HepG2 (cell line): ENCODE results near the gene CCDC38. TPM values are rescaled to one million over a fixed set of nuclear protein-coding genes. Genes with fewer than 3 reads are reported as not detected.

ENCODE experiments used
- ATAC-seq: fragments of 200-7000 bp; cut with Tn5 transposase; 3 replicates; pipeline ENCODE4 v1.9.1; 2020; ENCODE audit warnings: mild to moderate bottlenecking, moderate library complexity
- BruUV-seq: library from RNA; stranded (reverse); fragments of 400-500 nt; replicated peaks from 2 replicates; lab custom pipeline; 2021; lab: Mats Ljungman, UMichigan
- CTCF ChIA-PET: fragments of 300-600 bp; formaldehyde crosslinking; extraction: SDS; loops from one replicate; lab custom pipeline; 2021; ENCODE audit warnings: low total read pairs, inconsistent platforms, low intra/inter-chr PET ratio; lab: Yijun Ruan, JAX
- POLR2A ChIA-PET: fragments of 350-600 bp; sonication (Branson Sonifier 250); formaldehyde crosslinking; loops from one replicate; lab custom pipeline; 2020; ENCODE audit warnings: antibody characterized with exemption, inconsistent platforms; lab: Yijun Ruan, JAX
- DNase-seq: peaks from one replicate; pipeline ENCODE4 v3.0.0-alpha.2; 2015; ENCODE audit warnings: low spot score
- FAIRE-seq: peaks from 3 replicates; lab custom pipeline; 2011; peaks lifted over from hg19 to GRCh38; lab: Jason Lieb, UNC
- H2AFZ ChIP-seq: one replicate; pipeline ENCODE4 v1.6.1; 2011; ENCODE audit warnings: low read length, inconsistent platforms
- H3K27ac ChIP-seq: fragments of 300-600 bp; 3 replicates; pipeline ENCODE4 v1.8.0; 2011; ENCODE audit warnings: mixed run types, mild to moderate bottlenecking, mixed read lengths, low read length, inconsistent platforms; ENCODE audit not compliant: insufficient read depth; ENCODE audit errors: extremely low read length
- H3K27me3 ChIP-seq, 2 experiments: fragments of 200-600 bp in 1 of 2; 2 replicates in 1 of 2; 3 replicates in 1 of 2; pipeline versions ENCODE4 v1.6.0 to v1.8.0; 2011; ENCODE audit warnings: low read length in 2 of 2, mild to moderate bottlenecking in 2 of 2, moderate library complexity in 2 of 2, inconsistent platforms in 1 of 2; ENCODE audit not compliant: insufficient read depth in 2 of 2, control insufficient read depth in 1 of 2
- H3K36me3 ChIP-seq, 2 experiments: fragments of 200-600 bp in 1 of 2; replicated peaks in 1 of 2; 2 replicates in 1 of 2; 3 replicates in 1 of 2; pipeline versions ENCODE4 v1.5.1 to v1.8.0; 2011; ENCODE audit warnings: low read length in 2 of 2, inconsistent platforms in 1 of 2; ENCODE audit not compliant: insufficient read depth in 2 of 2, control insufficient read depth in 1 of 2
- H3K4me1 ChIP-seq: 2 replicates; pipeline ENCODE4 v1.5.1; 2012; ENCODE audit warnings: low read length, inconsistent platforms; ENCODE audit not compliant: insufficient read depth
- H3K4me2 ChIP-seq: 2 replicates; pipeline ENCODE4 v1.6.0; 2011; ENCODE audit warnings: low read depth, low read length, inconsistent platforms
- H3K4me3 ChIP-seq, 3 experiments: fragments of 200-600 bp in 1 of 3; sonication (generic), shearing (Covaris generic) in 1 of 3; replicated peaks in 1 of 3; 2 replicates each; pipeline ENCODE4 v1.5.1; 2011 to 2016; ENCODE audit warnings: low read length in 3 of 3, inconsistent platforms in 2 of 3, low read depth in 2 of 3, mild to moderate bottlenecking in 2 of 3, control low read depth in 1 of 3, mixed read lengths in 1 of 3; ENCODE audit not compliant: insufficient read depth in 1 of 3
- H3K79me2 ChIP-seq: one replicate; pipeline ENCODE4 v1.6.1; 2011; ENCODE audit warnings: low read length, inconsistent platforms; ENCODE audit not compliant: insufficient read depth
- H3K9ac ChIP-seq: 2 replicates; pipeline ENCODE4 v1.6.0; 2011; ENCODE audit warnings: mild to moderate bottlenecking, low read depth, low read length, inconsistent platforms; ENCODE audit not compliant: insufficient read depth
- H3K9me3 ChIP-seq: 2 replicates; pipeline ENCODE4 v1.5.1; 2012; ENCODE audit warnings: mild to moderate bottlenecking, low read length
- H4K20me1 ChIP-seq: 2 replicates; pipeline ENCODE4 v1.6.0; 2011; ENCODE audit warnings: inconsistent platforms, mild to moderate bottlenecking, low read length, moderate library complexity; ENCODE audit not compliant: insufficient read depth
- CCDC6 ChIP-seq: sonication (generic); formaldehyde crosslinking; IDR thresholded peaks from 2 replicates; pipeline ENCODE4 v1.8.1; 2022; ENCODE audit warnings: mild to moderate bottlenecking, missing genetic modification reagents, moderate library complexity
- MTA1 ChIP-seq: sonication (generic); formaldehyde crosslinking; IDR thresholded peaks from 2 replicates; pipeline ENCODE4 v1.4.0; 2020; ENCODE audit warnings: missing genetic modification reagents, mild to moderate bottlenecking, borderline replicate concordance
- NR2F2 ChIP-seq: IDR thresholded peaks from 2 replicates; pipeline ENCODE4 v1.6.1; 2012; ENCODE audit warnings: low read depth, inconsistent platforms, borderline replicate concordance
- TRIM24 ChIP-seq: sonication (generic); formaldehyde crosslinking; IDR thresholded peaks from 2 replicates; pipeline ENCODE4 v1.8.0; 2022; ENCODE audit warnings: mild to moderate bottlenecking, missing genetic modification reagents
- ZIK1 ChIP-seq: sonication (generic); formaldehyde crosslinking; IDR thresholded peaks from 2 replicates; pipeline ENCODE4 v1.5.0; 2020; ENCODE audit warnings: mild to moderate bottlenecking, low read depth, missing genetic modification reagents, borderline replicate concordance
- ZNF709 ChIP-seq: sonication (generic); formaldehyde crosslinking; IDR thresholded peaks from 2 replicates; pipeline ENCODE4 v1.5.0; 2020; ENCODE audit warnings: mild to moderate bottlenecking, missing genetic modification reagents
- WGBS: methylation state at CpG from one replicate; pipeline ENCODE4 v1.1.6; 2017; ENCODE audit warnings: low lambda C conversion rate; 5-methylcytosine and 5-hydroxymethylcytosine counted together
- in situ Hi-C: cut with HindIII; loops from 2 replicates; pipeline ENCODE4 v1.10.0; 2017; ENCODE audit warnings: low pct_unique_long_range_greater_than_20kb; ENCODE audit not compliant: extremely low pct_ligation_motif_present
- intact Hi-C: fragments of 100-400 bp; cut with micrococcal nuclease; formaldehyde crosslinking; loops from one replicate; pipeline ENCODE4 v1.10.0; 2022; ENCODE audit not compliant: unreplicated experiment
- polyA plus RNA-seq, 8 experiments: library from polyadenylated mRNA; depleted of rRNA in 3 of 8; stranded (reverse) in 7 of 8; unstranded in 1 of 8; fragments of >200 nt; fragmentation: Illumina TruSeq in 4 of 8; extraction: Trizol in 4 of 8; gene quantifications; 2 replicates each; pipeline versions ENCODE4 v1.2.1 to v1.2.3, GENCODE V29; 2011 to 2016; ENCODE audit warnings: low read depth in 4 of 8, missing spikeins in 1 of 8, mixed read lengths in 1 of 8; ENCODE audit not compliant: insufficient read depth in 1 of 8
- total RNA-seq, 5 experiments: library from RNA; depleted of rRNA; stranded (reverse); fragments of >200 nt; fragmentation: Illumina TruSeq; extraction: Trizol; gene quantifications; 2 replicates each; pipeline ENCODE4 v1.2.3, GENCODE V29; 2016; ENCODE audit warnings: low read depth in 1 of 5
- TF ChIP-seq, protein P1 (sequence below): IDR thresholded peaks from 2 replicates; pipeline ENCODE4 v1.6.1; 2016; ENCODE audit warnings: missing compliant biosample characterization, missing genetic modification reagents, borderline replicate concordance
- TF ChIP-seq, protein P2 (sequence below): sonication (generic); formaldehyde crosslinking; IDR thresholded peaks from 2 replicates; pipeline ENCODE4 v1.4.0; 2020; ENCODE audit warnings: missing genetic modification reagents, mild to moderate bottlenecking, borderline replicate concordance

The CCDC38 gene
- total and polyA plus RNA-seq, 2 of the 13 experiments (the other 11 are each of a cell fraction or from before 2014, with no cell fraction given), result 0.24 to 0.32 TPM

DNA sequence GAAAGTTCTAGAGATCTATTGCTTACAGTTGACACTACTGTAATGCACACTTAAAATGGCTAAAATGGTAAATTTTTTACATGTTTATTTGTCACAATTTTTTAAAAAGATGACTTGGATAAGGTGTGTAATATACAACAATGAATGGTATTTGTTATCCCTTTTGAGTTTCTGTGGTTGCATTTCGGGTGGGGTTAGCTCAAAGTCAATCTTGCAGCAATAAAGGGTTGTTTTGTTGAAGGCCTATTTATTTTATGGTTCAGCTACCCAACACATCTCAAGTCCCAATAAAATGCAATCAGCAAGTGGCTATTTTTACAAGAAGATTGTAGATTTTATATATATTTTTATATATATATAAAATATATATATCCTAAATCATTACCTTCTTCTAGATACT is 61.5 kb downstream of the CCDC38 start:
- CTCF ChIA-PET, result no interaction called here
- no peaks in the 10 kb centered on the region for H3K36me3 ChIP-seq
- H3K9ac ChIP-seq, result no peak overlapping the region
- no peak overlapping the region for H3K4me2 ChIP-seq
- intact Hi-C loops (no loop called here), in situ Hi-C loops (no loop called here)
- peaks cover 11% of the 10 kb centered on the region for H3K9me3 ChIP-seq
- H3K4me3 ChIP-seq, result no peak overlapping the region
- H3K27me3 ChIP-seq, result no peaks in the 10 kb centered on the region
- no peak overlapping the region for H2AFZ ChIP-seq
- no peak overlapping the region for H3K27ac ChIP-seq
- DNase-seq (no peak), ATAC-seq (no peak), FAIRE-seq (no peak)
- H3K79me2 ChIP-seq, result no peaks in the 10 kb centered on the region
- H4K20me1 ChIP-seq, result no peaks in the 10 kb centered on the region
- TF ChIP-seq, protein P1, sequence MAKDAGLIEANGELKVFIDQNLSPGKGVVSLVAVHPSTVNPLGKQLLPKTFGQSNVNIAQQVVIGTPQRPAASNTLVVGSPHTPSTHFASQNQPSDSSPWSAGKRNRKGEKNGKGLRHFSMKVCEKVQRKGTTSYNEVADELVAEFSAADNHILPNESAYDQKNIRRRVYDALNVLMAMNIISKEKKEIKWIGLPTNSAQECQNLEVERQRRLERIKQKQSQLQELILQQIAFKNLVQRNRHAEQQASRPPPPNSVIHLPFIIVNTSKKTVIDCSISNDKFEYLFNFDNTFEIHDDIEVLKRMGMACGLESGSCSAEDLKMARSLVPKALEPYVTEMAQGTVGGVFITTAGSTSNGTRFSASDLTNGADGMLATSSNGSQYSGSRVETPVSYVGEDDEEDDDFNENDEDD, result no peak
- TF ChIP-seq, protein P2, sequence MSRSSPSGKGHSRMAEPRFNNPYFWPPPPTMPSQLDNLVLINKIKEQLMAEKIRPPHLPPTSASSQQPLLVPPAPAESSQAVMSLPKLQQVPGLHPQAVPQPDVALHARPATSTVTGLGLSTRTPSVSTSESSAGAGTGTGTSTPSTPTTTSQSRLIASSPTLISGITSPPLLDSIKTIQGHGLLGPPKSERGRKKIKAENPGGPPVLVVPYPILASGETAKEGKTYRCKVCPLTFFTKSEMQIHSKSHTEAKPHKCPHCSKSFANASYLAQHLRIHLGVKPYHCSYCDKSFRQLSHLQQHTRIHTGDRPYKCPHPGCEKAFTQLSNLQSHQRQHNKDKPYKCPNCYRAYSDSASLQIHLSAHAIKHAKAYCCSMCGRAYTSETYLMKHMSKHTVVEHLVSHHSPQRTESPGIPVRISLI (CRISPR knock-in tag), result no peak
- TF ChIP-seq NR2F2 (no peak), MTA1 (no peak), ZNF709 (CRISPR knock-in tag) (no peak), TRIM24 (CRISPR knock-in tag) (no peak), CCDC6 (CRISPR knock-in tag) (no peak), ZIK1 (CRISPR knock-in tag) (no peak)
- no TSS peak for BruUV-seq
- POLR2A ChIA-PET, result no interaction called here
- peaks cover 23% of the 10 kb centered on the region for H3K4me1 ChIP-seq
- WGBS, result 93% methylated on average over 1 of the region's 1 CpG
